ENCODE results near the gene TGM3. TPM values are rescaled to one million over a fixed set of nuclear protein-coding genes. Genes with fewer than 3 reads are reported as not detected.

Gene TGM3
- polyA plus RNA-seq, 1 donor (not counting 4 experiments of a cell fraction or from before 2014, with no cell fraction given) = 0.08 TPM

- Histone ChIP-seq H3K79me2 (ENCODE audit: control insufficient read depth, insufficient read depth, low read length) (no peaks in the 10 kb centered on the region), H4K20me1 (ENCODE audit: control insufficient read depth, extremely low read depth, insufficient read depth, low read length) (no peaks in the 10 kb centered on the region), H3K27ac (ENCODE audit: control insufficient read depth, insufficient read depth, low read length) (no peak overlapping the region), H3K9ac (ENCODE audit: control insufficient read depth, extremely low read depth, insufficient read depth, low read length) (no peak overlapping the region), H3K4me3 (ENCODE audit: control insufficient read depth in 2 of 3, extremely low read depth in 1 of 3, insufficient read depth in 2 of 3, low read depth in 1 of 3, low read length in 3 of 3) (no peak overlapping the region), H3K36me3 (ENCODE audit: control insufficient read depth in 2 of 2, extremely low read depth in 1 of 2, insufficient read depth in 2 of 2, low read length in 2 of 2) (no peaks in the 10 kb centered on the region), H3K9me3 (ENCODE audit: control insufficient read depth, low read depth, low read length) (no peaks in the 10 kb centered on the region), H3K27me3 (ENCODE audit: control insufficient read depth, extremely low read depth, insufficient read depth, low read length) (no peaks in the 10 kb centered on the region), H2AFZ (ENCODE audit: control insufficient read depth, low read length) (no peak overlapping the region), H3K4me1 (ENCODE audit: control insufficient read depth, extremely low read depth, insufficient read depth, low read length) (peaks cover 6% of the 10 kb centered on the region), H3K4me2 (ENCODE audit: control insufficient read depth, extremely low read depth, insufficient read depth, low read depth, low read length) (no peak overlapping the region), H3K9me1 (ENCODE audit: control insufficient read depth, extremely low read depth, insufficient read depth, low read length) (no peaks in the 10 kb centered on the region)
- no peak for TF ChIP-seq EZH2 (IDR thresholded peaks at IDR 0.05; ENCODE audit: low read length)
- no peak for TF ChIP-seq CTCF (optimal IDR thresholded peaks at IDR 0.05 in 1 of 3, IDR thresholded peaks at IDR 0.05 in 1 of 3, conservative IDR thresholded peaks at IDR 0.05 in 1 of 3; ENCODE audit: extremely low read depth in 1 of 3, insufficient read depth in 2 of 3, low read length in 3 of 3)
- FAIRE-seq (no peak), DNase-seq (ENCODE audit: low read depth, low spot score) (no peak)
- dilution Hi-C loops (cut with MboI; ENCODE audit: extremely low pct_ligation_motif_present, low sequenced_read_pairs) = no loop called here
Observed at GRCh38 chr20:2363187-2363586, 67.4 kb downstream of the TGM3 start.

GRCh38 chr20:2363587-2363986, 67.8 kb downstream of the TGM3 start:
- H3K4me2 ChIP-seq (ENCODE audit: control insufficient read depth, extremely low read depth, insufficient read depth, low read depth, low read length) = peak overlapping the region; percentile 31
- DNase-seq (ENCODE audit: low read depth, low spot score) (no peak), FAIRE-seq (no peak)
- H3K27me3 ChIP-seq (ENCODE audit: control insufficient read depth, extremely low read depth, insufficient read depth, low read length) = no peaks in the 10 kb centered on the region
- peaks cover 6% of the 10 kb centered on the region for H3K4me1 ChIP-seq (ENCODE audit: control insufficient read depth, extremely low read depth, insufficient read depth, low read length)
- dilution Hi-C loops (cut with MboI; ENCODE audit: extremely low pct_ligation_motif_present, low sequenced_read_pairs) = no loop called here
- H3K27ac ChIP-seq (ENCODE audit: control insufficient read depth, insufficient read depth, low read length) = no peak overlapping the region
- H3K9me3 ChIP-seq (ENCODE audit: control insufficient read depth, low read depth, low read length) = no peaks in the 10 kb centered on the region
- no peak for TF ChIP-seq EZH2 (IDR thresholded peaks at IDR 0.05; ENCODE audit: low read length)
- TF ChIP-seq CTCF (optimal IDR thresholded peaks at IDR 0.05 in 1 of 3, IDR thresholded peaks at IDR 0.05 in 1 of 3, conservative IDR thresholded peaks at IDR 0.05 in 1 of 3; ENCODE audit: extremely low read depth in 1 of 3, insufficient read depth in 2 of 3, low read length in 3 of 3) = no peak
- no peaks in the 10 kb centered on the region for H3K9me1 ChIP-seq (ENCODE audit: control insufficient read depth, extremely low read depth, insufficient read depth, low read length)
- peak overlapping the region; percentile 23 for H2AFZ ChIP-seq (ENCODE audit: control insufficient read depth, low read length)
- H3K9ac ChIP-seq (ENCODE audit: control insufficient read depth, extremely low read depth, insufficient read depth, low read length) = no peak overlapping the region
- H3K79me2 ChIP-seq (ENCODE audit: control insufficient read depth, insufficient read depth, low read length) = no peaks in the 10 kb centered on the region
- no peak overlapping the region for H3K4me3 ChIP-seq (ENCODE audit: control insufficient read depth in 2 of 3, extremely low read depth in 1 of 3, insufficient read depth in 2 of 3, low read depth in 1 of 3, low read length in 3 of 3)
- no peaks in the 10 kb centered on the region for H4K20me1 ChIP-seq (ENCODE audit: control insufficient read depth, extremely low read depth, insufficient read depth, low read length)
- H3K36me3 ChIP-seq (ENCODE audit: control insufficient read depth in 2 of 2, extremely low read depth in 1 of 2, insufficient read depth in 2 of 2, low read length in 2 of 2) = no peaks in the 10 kb centered on the region
